Posterior vena cava (tissue), 2 donors: ENCODE data around the gene GLMN. TPM values are rescaled to one million over a fixed set of nuclear protein-coding genes. Genes with fewer than 3 reads are reported as not detected.
"Not testable (repeated sequence)": the region's sequence is repeated elsewhere in the genome, so short reads cannot be mapped to it uniquely, and the experiment has no call there.

Source experiments
- DNase-seq: peaks from one replicate; pipeline ENCODE4 v3.0.0-alpha.2; 2020; ENCODE audit warnings: low spot score
- intact Hi-C, 2 donors: fragments of 100-400 bp; cut with DNase I; formaldehyde crosslinking; loops; one replicate each; pipeline versions ENCODE4 v1.14.1 to v1.14.2; 2022 to 2023
- total RNA-seq, 2 donors: library from RNA; stranded (reverse); fragmentation: NEBNext Ultra II Directional; extraction: Animal tissue kit (Norgen Biotek cat#: 25700); gene quantifications; one replicate each; pipeline ENCODE4 v1.2.1, GENCODE V29; 2021
- donor health status: DM: yes; HTN: yes; CAD: no.
- donor health status: DM: yes; HTN: yes; CAD: no.

GLMN gene
- total RNA-seq, 2 donors from 2014 or later: 9.0 to 10.3 TPM

DNA sequence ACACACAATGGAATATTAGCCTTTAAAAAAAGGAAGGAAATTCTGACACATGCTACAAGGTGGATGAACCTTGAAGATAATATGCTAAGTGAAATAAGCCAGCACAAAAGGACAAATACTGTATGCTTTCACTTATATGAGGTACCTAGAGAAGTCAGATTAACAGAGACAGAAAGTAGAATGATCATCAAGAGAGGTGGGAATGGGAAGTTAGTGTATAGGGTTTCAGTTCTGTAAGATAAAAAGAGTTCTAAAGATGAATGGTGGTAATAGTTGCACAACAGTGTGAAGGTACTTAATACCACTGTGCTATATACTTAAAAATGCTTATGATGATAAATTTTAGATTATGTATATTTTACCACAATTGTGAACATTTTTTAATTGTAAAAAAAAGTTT, 7.2 kb upstream of the GLMN start:
- intact Hi-C loops: no loop called here

DNA sequence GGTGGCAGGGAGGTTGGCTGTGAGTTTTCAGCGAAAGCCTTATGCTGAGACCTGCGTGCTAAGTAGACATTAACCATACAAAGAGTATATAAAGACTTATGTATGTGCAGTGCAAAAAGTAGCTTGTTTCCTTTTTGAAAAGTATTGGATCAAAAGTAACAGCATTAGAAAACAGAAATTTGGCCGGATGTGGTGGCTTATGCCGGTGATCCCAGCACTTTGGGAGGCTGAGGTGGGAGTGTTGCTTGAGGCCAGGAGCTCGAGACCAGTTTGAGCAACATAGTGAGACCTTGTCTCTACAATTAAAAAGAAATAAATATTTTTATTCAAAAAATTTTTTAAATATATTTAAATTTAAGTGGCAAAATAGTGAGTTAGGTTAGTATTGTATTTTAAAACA, 2.2 kb upstream of the GLMN start:
- intact Hi-C loops: no loop called here
- DNase-seq: no peak

More for the DNA sequence above, 7.2 kb upstream of the GLMN start:
- DNase-seq: no peak

- intact Hi-C loops: no loop called here
- no peak for DNase-seq
These were observed 827 bp upstream of the GLMN start for GRCh38 chr1:92299477-92300150.

GRCh38 chr1:92298213-92298572, 594 bp downstream of the GLMN start:
- intact Hi-C loops: no loop called here

DNA sequence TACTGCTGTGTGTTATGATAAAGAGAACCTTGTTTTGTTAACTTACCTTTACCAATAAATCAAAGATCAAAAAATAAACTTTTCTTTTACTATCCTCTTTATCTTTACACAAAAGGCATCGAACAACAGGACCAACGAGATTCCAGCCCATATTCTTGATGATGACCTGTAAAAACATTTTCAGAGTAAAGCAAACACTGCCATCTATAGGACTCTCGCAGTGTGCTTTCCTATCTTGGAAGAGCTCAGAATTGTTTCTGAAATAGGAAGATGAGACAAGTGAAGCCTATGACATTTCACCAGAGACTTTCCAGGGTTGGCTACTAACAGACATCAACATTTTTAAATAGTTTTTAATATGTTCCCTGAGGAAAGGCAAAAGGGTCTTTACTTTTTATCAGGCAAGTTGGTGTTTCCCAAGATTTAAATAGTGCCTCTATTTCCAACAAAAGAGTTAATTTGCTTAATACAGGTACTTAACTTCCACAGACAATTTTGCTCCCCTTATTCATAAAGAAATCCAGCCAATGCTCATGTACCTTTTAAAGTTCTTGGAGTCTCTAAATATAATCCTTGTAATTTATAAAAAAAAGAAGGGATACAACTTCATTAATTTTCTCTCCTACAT, 7.3 kb downstream of the GLMN start:
- no peak for DNase-seq
- intact Hi-C loops: no loop called here

More at GRCh38 chr1:92298213-92298572, 594 bp downstream of the GLMN start:
- DNase-seq: no peak

DNA sequence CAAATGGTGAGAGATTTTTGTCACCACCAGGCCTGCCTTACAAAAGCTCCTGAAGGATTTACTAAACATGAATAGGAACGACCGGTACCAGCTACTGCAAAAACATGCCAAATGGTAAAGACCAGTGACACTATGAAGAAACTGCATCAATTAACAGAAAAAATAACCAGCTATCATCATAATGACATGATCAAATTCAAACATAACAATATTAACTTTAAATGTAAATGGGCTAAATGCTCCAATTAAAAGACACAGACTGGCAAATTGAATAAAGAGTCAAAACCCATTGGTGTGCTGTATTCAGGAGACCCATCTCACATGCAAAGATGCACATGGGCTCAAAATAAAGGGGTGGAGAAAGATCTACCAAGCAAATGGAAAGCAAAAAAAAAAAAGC, 17.4 kb downstream of the GLMN start:
- DNase-seq, intact Hi-C loops: not testable (repeated sequence)

DNA sequence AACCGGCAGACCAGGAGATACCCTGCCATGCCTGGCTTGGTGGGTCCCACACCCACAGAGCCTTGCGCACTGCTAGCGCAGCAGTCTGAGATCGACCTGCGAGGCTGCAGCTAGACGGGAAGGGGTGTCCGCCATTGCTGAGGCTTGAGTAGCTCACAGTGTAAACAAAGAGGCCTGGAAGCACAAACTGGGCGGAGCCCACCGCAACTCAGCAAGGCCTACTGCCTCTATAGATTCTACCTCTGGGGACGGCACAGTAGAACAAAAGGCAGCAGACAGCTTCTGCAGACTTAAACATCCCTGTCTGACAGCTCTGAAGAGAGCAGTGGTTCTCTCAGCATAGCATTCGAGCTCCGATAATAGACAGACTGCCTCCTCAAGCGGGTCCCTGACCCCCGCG, 19.0 kb downstream of the GLMN start:
- intact Hi-C loops, DNase-seq: not testable (repeated sequence)

GRCh38 chr1:92277105-92277723, 21.6 kb downstream of the GLMN start:
- intact Hi-C loops: no loop called here
- no peak for DNase-seq

GRCh38 chr1:92276082-92276481, 22.7 kb downstream of the GLMN start:
- intact Hi-C loops: no loop called here
- DNase-seq: no peak

DNA sequence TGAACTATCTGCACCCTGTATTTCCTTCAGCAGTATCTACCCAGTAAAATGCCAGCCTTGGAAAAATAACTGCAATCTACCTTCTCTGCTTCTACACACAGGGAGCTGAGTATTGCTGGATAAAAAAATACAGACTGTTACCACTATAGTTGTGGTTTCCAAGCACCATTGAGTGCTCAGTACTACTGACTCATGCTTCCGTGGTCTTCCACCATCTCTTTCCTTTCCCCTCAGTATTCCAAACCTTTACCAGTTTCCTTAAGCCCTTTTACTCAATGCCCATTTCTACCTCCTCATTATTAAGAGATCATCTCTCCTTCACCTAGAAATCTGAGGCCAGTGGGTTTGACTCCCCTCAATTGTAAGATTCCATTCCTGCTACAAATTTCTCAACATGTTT, 23.8 kb downstream of the GLMN start:
- DNase-seq: no peak
- intact Hi-C loops: no loop called here

DNA sequence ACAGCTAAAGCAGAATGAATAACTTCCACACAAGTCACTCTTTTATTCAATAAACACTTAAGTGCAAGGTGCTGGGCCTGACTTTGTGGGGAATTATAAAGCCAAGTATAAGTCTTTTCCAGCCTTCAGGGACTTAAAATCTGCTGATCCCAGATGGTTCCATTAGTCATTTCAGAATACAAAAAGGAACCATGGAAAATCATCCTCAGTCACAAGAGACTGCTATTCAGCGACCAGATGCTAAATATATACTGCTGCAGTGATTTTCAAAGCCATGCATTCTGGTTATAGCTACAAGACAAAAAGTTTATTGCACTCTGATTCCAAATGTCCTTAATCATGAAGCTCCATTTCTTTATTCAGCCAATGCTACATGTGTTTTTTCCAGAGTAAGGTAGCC, 25.7 kb downstream of the GLMN start:
- no peak for DNase-seq
- intact Hi-C loops: no loop called here

- intact Hi-C loops: no loop called here
- no peak for DNase-seq
These were observed 36.3 kb downstream of the GLMN start for GRCh38 chr1:92262516-92262915.

- DNase-seq: no peak
- intact Hi-C loops: no loop called here
These were observed 39.4 kb downstream of the GLMN start for GRCh38 chr1:92259350-92259749.

- DNase-seq, intact Hi-C loops: not testable (repeated sequence)
These were observed 44.1 kb downstream of the GLMN start for GRCh38 chr1:92254714-92255113.

- DNase-seq: no peak
- intact Hi-C loops: no loop called here
These were observed 54.4 kb downstream of the GLMN start for GRCh38 chr1:92244376-92244775.

DNA sequence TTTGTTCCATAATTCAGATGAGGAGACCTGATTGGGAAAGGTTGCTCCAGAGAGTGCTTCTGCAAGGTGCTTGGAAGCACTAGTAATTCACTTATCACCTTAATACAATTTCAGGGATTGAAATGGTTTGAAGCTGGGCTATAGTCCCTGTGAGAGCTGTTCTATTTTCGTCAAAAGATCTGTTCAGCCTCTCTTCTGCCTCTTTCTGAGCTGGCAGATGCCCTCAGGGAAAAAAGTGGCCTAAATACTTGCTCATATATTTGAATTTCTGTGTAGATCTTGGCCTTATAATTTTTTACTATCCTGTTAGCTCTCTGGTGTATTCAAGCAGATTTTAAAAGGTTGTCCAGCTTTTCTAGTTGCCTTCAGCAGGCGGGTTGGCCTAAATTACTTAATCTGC, 58.8 kb downstream of the GLMN start:
- intact Hi-C loops: no loop called here
- no peak for DNase-seq

DNA sequence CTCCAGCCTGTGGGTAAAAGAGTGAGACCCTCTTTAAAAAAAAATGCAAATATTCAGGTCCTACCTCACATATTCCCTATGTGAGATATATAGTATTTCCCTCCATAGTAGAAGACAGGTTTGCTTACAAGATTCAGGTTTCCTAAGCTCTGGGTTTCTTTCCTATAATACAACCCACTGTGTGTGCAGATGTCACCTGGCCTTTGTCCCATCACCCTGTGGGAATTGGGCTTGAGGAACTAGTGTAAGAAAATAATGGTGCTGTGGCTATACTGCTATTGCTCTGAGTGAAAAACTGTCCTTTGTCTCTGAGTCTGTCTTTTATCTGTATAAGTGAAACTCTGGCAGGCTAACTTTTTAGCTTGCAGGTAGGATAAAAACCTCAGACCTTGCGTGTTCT, 68.1 kb downstream of the GLMN start:
- no peak for DNase-seq
- intact Hi-C loops: no loop called here

- DNase-seq: no peak
- intact Hi-C loops: no loop called here
These were observed 70.4 kb downstream of the GLMN start for GRCh38 chr1:92228401-92228800.

DNA sequence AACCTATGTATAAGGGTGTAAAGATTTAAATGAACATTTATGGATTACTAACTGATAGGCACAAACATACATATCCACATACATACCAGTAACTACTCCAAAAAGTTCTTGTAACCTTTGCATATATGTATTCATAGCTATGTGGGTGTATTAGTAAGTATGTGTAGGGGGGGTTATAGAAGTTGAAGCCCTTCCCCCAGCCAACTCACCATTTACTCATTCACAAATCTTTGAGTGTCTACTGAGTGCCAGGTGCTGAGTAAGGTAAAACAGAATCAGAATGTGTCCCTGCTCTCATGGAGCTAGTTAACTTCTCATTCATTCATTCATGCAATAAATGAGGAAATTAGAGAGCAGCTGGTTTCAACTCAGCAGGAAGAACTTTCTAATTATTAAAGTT, 79.8 kb downstream of the GLMN start:
- intact Hi-C loops: no loop called here
- no peak for DNase-seq

DNA sequence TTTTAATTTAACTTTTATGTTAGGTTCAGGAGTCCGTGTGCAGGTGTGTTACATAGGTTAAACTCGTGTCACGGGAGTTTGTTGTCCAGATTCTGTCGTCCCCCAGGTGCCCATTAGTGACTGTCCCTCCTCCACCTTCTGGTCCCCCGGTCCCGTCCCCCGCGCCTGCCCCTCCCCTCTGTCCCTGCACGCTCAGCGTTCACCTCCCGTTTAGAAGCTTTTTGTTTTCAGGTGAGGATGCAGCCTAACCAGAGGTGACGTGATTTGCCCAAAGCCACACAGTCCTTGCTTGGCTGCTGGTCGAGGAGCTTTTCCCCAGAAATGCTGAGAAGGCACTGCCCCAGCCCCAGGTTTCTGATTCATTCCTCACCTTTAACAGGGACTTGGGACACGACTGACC, 80.2 kb downstream of the GLMN start:
- DNase-seq: no peak
- intact Hi-C loops: no loop called here

DNA sequence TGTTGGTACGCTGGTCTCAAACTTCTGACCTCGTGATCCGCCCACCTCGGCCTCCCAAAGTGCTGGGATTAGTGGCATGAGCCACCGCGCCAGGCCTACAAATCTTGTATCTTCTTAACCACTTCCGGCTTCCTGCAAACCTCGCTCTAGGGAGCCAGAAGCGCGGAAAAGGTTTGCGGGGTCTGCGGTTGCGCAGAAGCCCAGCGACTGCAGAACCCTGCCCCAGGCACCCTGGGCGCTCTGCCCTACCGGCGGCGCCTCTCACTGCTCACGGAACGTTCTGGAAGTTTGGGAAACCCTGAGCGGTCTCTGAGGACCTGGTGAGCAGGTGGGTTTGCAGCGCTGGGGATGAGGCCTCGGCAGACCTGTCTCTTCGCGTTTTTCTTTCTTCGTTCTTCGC, 81.1 kb downstream of the GLMN start, which contains the start of gene C1orf146:
Gene C1orf146 (plus strand): TSS at position 195 of the 400 bp plus-strand sequence. CDS start 13,506 bp downstream, outside the sequence.
- intact Hi-C loops: no loop called here
- DNase-seq: no peak
